SU-DHL-6 (cell line): ENCODE data around the gene CHD5.

Experiments
- H2AFZ ChIP-seq: fragments of 200-600 bp; sonication (generic); 2 replicates; pipeline ENCODE4 v1.6.1; 2014; ENCODE audit warnings: low read depth, mild to moderate bottlenecking, moderate library complexity, mixed read lengths, antibody characterized with exemption, low read length; ENCODE audit not compliant: severe bottlenecking
- H3F3A ChIP-seq: fragments of 200-600 bp; shearing (Covaris generic); 2 replicates; pipeline ENCODE4 v1.6.0; 2016; ENCODE audit warnings: antibody characterized with exemption, mild to moderate bottlenecking; ENCODE audit not compliant: insufficient read depth
- H3K27ac ChIP-seq: fragments of 200-600 bp; sonication (generic); 2 replicates; pipeline ENCODE4 v1.5.1; 2016; ENCODE audit warnings: low read depth, mild to moderate bottlenecking, low read length, moderate library complexity, mixed read lengths
- H3K27me3 ChIP-seq: fragments of 200-600 bp; sonication (generic), shearing (Covaris generic); 2 replicates; pipeline ENCODE4 v1.6.0; 2014; ENCODE audit warnings: mild to moderate bottlenecking, low read length
- H3K36me3 ChIP-seq: fragments of 200-600 bp; sonication (generic); 2 replicates; pipeline ENCODE4 v1.6.1; 2014; ENCODE audit warnings: mild to moderate bottlenecking, low read length, mixed read lengths
- H3K4me2 ChIP-seq: fragments of 300-600, 200-600 bp; shearing (Covaris generic), sonication (generic); 2 replicates; pipeline ENCODE4 v1.6.0; 2014; ENCODE audit warnings: low read length, low read depth, mild to moderate bottlenecking; ENCODE audit not compliant: poor library complexity, severe bottlenecking
- H3K4me3 ChIP-seq: fragments of 200-600 bp; sonication (generic); 2 replicates; pipeline ENCODE4 v1.5.1; 2014; ENCODE audit warnings: antibody characterized with exemption, low read length, mild to moderate bottlenecking, mixed read lengths; ENCODE audit not compliant: insufficient read depth, poor library complexity, severe bottlenecking
- H3K79me2 ChIP-seq: fragments of 200-600 bp; sonication (generic); 2 replicates; pipeline ENCODE4 v1.6.1; 2014; ENCODE audit warnings: mild to moderate bottlenecking, low read length, moderate library complexity; ENCODE audit not compliant: insufficient read depth
- H3K9ac ChIP-seq: fragments of 200-600 bp; sonication (generic); 2 replicates; pipeline ENCODE4 v1.7.0; 2014; ENCODE audit warnings: mild to moderate bottlenecking, low read length
- H3K9me2 ChIP-seq: fragments of 200-600 bp; sonication (generic); replicated peaks from 2 replicates; pipeline ENCODE4 v1.6.1; 2014; ENCODE audit warnings: low read length; ENCODE audit not compliant: insufficient read depth
- H3K9me3 ChIP-seq: fragments of 200-600 bp; sonication (generic); 2 replicates; pipeline ENCODE4 v1.6.1; 2014; ENCODE audit warnings: low read length, mixed read lengths; ENCODE audit not compliant: insufficient read depth
- H4K20me1 ChIP-seq: fragments of 200-600 bp; sonication (generic); 2 replicates; pipeline ENCODE4 v1.6.1; 2014; ENCODE audit warnings: low read depth, mild to moderate bottlenecking, antibody characterized with exemption, low read length, moderate library complexity, mixed read lengths
- CTCF ChIP-seq: fragments of 200-600 bp; sonication (generic); IDR thresholded peaks from one replicate; pipeline ENCODE4 v1.5.1; 2017; ENCODE audit warnings: antibody characterized with exemption, mild to moderate bottlenecking, low read length, moderate library complexity; ENCODE audit not compliant: insufficient read depth, poor library complexity, severe bottlenecking
- EZH2phosphoT487 ChIP-seq: fragments of 200-600 bp; sonication (generic), shearing (Covaris generic); conservative IDR thresholded peaks from 2 replicates; pipeline ENCODE4 v1.6.1; 2018; ENCODE audit warnings: mild to moderate bottlenecking, antibody characterized with exemption, low read length, moderate library complexity, mixed read lengths

CHD5 gene

GRCh38 chr1:6170116-6170741, 9.9 kb downstream of the CHD5 start:
- Histone ChIP-seq H3K79me2 (no peaks in the 10 kb centered on the region), H3K36me3 (no peaks in the 10 kb centered on the region), H3K9me3 (no peaks in the 10 kb centered on the region), H3K4me3 (no peak overlapping the region), H3K9me2 (no peaks in the 10 kb centered on the region), H3K9ac (no peak overlapping the region), H3K27ac (no peak overlapping the region), H4K20me1 (no peaks in the 10 kb centered on the region), H3F3A (no peaks in the 10 kb centered on the region), H3K4me2 (no peak overlapping the region), H2AFZ (no peak overlapping the region), H3K27me3 (no peaks in the 10 kb centered on the region)
- TF ChIP-seq CTCF (no peak), EZH2phosphoT487 (no peak)

- no peak overlapping the region for H3K9ac ChIP-seq
- no peaks in the 10 kb centered on the region for H3K79me2 ChIP-seq
- H2AFZ ChIP-seq: no peak overlapping the region
- no peak overlapping the region for H3K27ac ChIP-seq
- no peaks in the 10 kb centered on the region for H4K20me1 ChIP-seq
- no peak overlapping the region for H3K4me3 ChIP-seq
- H3K9me2 ChIP-seq: no peaks in the 10 kb centered on the region
- no peaks in the 10 kb centered on the region for H3K27me3 ChIP-seq
- no peaks in the 10 kb centered on the region for H3F3A ChIP-seq
- no peaks in the 10 kb centered on the region for H3K36me3 ChIP-seq
- TF ChIP-seq CTCF: no peak
- no peaks in the 10 kb centered on the region for H3K9me3 ChIP-seq
- no peak overlapping the region for H3K4me2 ChIP-seq
Measured at GRCh38 chr1:6168947-6169586, 11.1 kb downstream of the CHD5 start.

GRCh38 chr1:6167391-6168303, 12.5 kb downstream of the CHD5 start:
- Histone ChIP-seq H3K27me3 (no peaks in the 10 kb centered on the region), H3K79me2 (no peaks in the 10 kb centered on the region), H3K9me3 (no peaks in the 10 kb centered on the region), H4K20me1 (no peaks in the 10 kb centered on the region), H3K9me2 (no peaks in the 10 kb centered on the region), H3K9ac (no peak overlapping the region), H2AFZ (no peak overlapping the region), H3K4me3 (no peak overlapping the region), H3K36me3 (no peaks in the 10 kb centered on the region), H3K4me2 (no peak overlapping the region), H3F3A (no peaks in the 10 kb centered on the region), H3K27ac (no peak overlapping the region)
- TF ChIP-seq CTCF (no peak), EZH2phosphoT487 (no peak)
